ENCODE data around the gene NLRP9. TPM values are rescaled to one million over a fixed set of nuclear protein-coding genes. Genes with fewer than 3 reads are reported as not detected.

Gene NLRP9
- total RNA-seq, 1 experiment from 2014 or later = not detected

GRCh38 chr19:55687281-55688201 is 50.7 kb downstream of the NLRP9 start:
- H3K27me3 ChIP-seq (replicated peaks; ENCODE audit: control insufficient read depth, insufficient read depth, low read length) = no peaks in the 10 kb centered on the region
- POLR2A ChIA-PET = interaction anchor here (1.5 kb wide), 1 partner anchor 33 kb away, joined by 3 read pairs; the partner anchor contains the start of gene U2AF2
- H3K4me3 ChIP-seq (ENCODE audit: low read depth, low read length) = no peak overlapping the region
- Mint-ChIP-seq H3K27ac (ENCODE audit: unreplicated experiment) (peak overlapping the region; percentile 94), H3K4me3 (ENCODE audit: unreplicated experiment) (no peak overlapping the region), H3K27me3 (ENCODE audit: insufficient read depth, unreplicated experiment) (no peaks in the 10 kb centered on the region), H3K4me1 (ENCODE audit: low read depth, unreplicated experiment) (peaks cover 46% of the 10 kb centered on the region), H3K36me3 (ENCODE audit: insufficient read depth, unreplicated experiment) (peaks cover 90% of the 10 kb centered on the region), H3K9me3 (ENCODE audit: unreplicated experiment) (no peaks in the 10 kb centered on the region)
- no TSS peak for BruUV-seq (replicated peaks)
- H3K9me3 ChIP-seq = no peaks in the 10 kb centered on the region
- peaks cover 51% of the 10 kb centered on the region for H3K4me1 ChIP-seq
- no peak for TF ChIP-seq CTCF (IDR thresholded peaks at IDR 0.05; ENCODE audit: insufficient read depth in 1 of 2, low read depth in 1 of 2, low read length in 1 of 2, severe bottlenecking in 1 of 2, unreplicated experiment in 1 of 2)
- intact Hi-C loops (cut with micrococcal nuclease; ENCODE audit: unreplicated experiment) = no loop called here
- peaks cover 10% of the 10 kb centered on the region for H3K36me3 ChIP-seq (ENCODE audit: control insufficient read depth, insufficient read depth, low read length)
- CTCF ChIA-PET = no interaction called here
- DNase-seq = peak in 1 of 2 experiments; percentile 68

GRCh38 chr19:55686311-55687050 is 51.7 kb downstream of the NLRP9 start:
- peak overlapping the region; percentile 94 for H3K27ac Mint-ChIP-seq (ENCODE audit: unreplicated experiment)
- no peak for DNase-seq
- H3K9me3 Mint-ChIP-seq (ENCODE audit: unreplicated experiment) = no peaks in the 10 kb centered on the region
- Histone ChIP-seq H3K27me3 (replicated peaks; ENCODE audit: control insufficient read depth, insufficient read depth, low read length) (no peaks in the 10 kb centered on the region), H3K36me3 (ENCODE audit: control insufficient read depth, insufficient read depth, low read length) (peaks cover 10% of the 10 kb centered on the region), H3K4me1 (peaks cover 57% of the 10 kb centered on the region), H3K4me3 (ENCODE audit: low read depth, low read length) (no peak overlapping the region), H3K9me3 (no peaks in the 10 kb centered on the region)
- no peak overlapping the region for H3K4me3 Mint-ChIP-seq (ENCODE audit: unreplicated experiment)
- ChIA-PET POLR2A (no interaction called here), CTCF (no interaction called here)
- peaks cover 46% of the 10 kb centered on the region for H3K4me1 Mint-ChIP-seq (ENCODE audit: low read depth, unreplicated experiment)
- no TSS peak for BruUV-seq (replicated peaks)
- intact Hi-C loops (cut with micrococcal nuclease; ENCODE audit: unreplicated experiment) = no loop called here
- no peak for TF ChIP-seq CTCF (IDR thresholded peaks at IDR 0.05; ENCODE audit: insufficient read depth in 1 of 2, low read depth in 1 of 2, low read length in 1 of 2, severe bottlenecking in 1 of 2, unreplicated experiment in 1 of 2)
- H3K36me3 Mint-ChIP-seq (ENCODE audit: insufficient read depth, unreplicated experiment) = peaks cover 86% of the 10 kb centered on the region
- no peaks in the 10 kb centered on the region for H3K27me3 Mint-ChIP-seq (ENCODE audit: insufficient read depth, unreplicated experiment)

- no TSS peak for BruUV-seq (replicated peaks)
- Mint-ChIP-seq H3K36me3 (ENCODE audit: insufficient read depth, unreplicated experiment) (peaks cover 86% of the 10 kb centered on the region), H3K4me3 (ENCODE audit: unreplicated experiment) (no peak overlapping the region), H3K9me3 (ENCODE audit: unreplicated experiment) (no peaks in the 10 kb centered on the region), H3K27ac (ENCODE audit: unreplicated experiment) (peak overlapping the region; percentile 94), H3K27me3 (ENCODE audit: insufficient read depth, unreplicated experiment) (no peaks in the 10 kb centered on the region), H3K4me1 (ENCODE audit: low read depth, unreplicated experiment) (peaks cover 46% of the 10 kb centered on the region)
- intact Hi-C loops (cut with micrococcal nuclease; ENCODE audit: unreplicated experiment) = no loop called here
- POLR2A ChIA-PET = no interaction called here
- TF ChIP-seq CTCF (IDR thresholded peaks at IDR 0.05; ENCODE audit: insufficient read depth in 1 of 2, low read depth in 1 of 2, low read length in 1 of 2, severe bottlenecking in 1 of 2, unreplicated experiment in 1 of 2) = no peak
- H3K4me3 ChIP-seq (ENCODE audit: low read depth, low read length) = no peak overlapping the region
- no peaks in the 10 kb centered on the region for H3K9me3 ChIP-seq
- peaks cover 10% of the 10 kb centered on the region for H3K36me3 ChIP-seq (ENCODE audit: control insufficient read depth, insufficient read depth, low read length)
- H3K27me3 ChIP-seq (replicated peaks; ENCODE audit: control insufficient read depth, insufficient read depth, low read length) = no peaks in the 10 kb centered on the region
- CTCF ChIA-PET = no interaction called here
- H3K4me1 ChIP-seq = peaks cover 57% of the 10 kb centered on the region
- DNase-seq = no peak
Observed at GRCh38 chr19:55685776-55686175, 52.4 kb downstream of the NLRP9 start.
